ENCODE data around the gene CD53. TPM values are rescaled to one million over a fixed set of nuclear protein-coding genes. Genes with fewer than 3 reads are reported as not detected.
A peak's percentile ranks its signal among the peaks of the same experiment; 100 is the strongest.

Gene CD53
- total and polyA plus RNA-seq, 9 of the 15 experiments (the other 6 are each of a cell fraction or from before 2014, with no cell fraction given): 63.5 to 220 (median 131) TPM

DNA sequence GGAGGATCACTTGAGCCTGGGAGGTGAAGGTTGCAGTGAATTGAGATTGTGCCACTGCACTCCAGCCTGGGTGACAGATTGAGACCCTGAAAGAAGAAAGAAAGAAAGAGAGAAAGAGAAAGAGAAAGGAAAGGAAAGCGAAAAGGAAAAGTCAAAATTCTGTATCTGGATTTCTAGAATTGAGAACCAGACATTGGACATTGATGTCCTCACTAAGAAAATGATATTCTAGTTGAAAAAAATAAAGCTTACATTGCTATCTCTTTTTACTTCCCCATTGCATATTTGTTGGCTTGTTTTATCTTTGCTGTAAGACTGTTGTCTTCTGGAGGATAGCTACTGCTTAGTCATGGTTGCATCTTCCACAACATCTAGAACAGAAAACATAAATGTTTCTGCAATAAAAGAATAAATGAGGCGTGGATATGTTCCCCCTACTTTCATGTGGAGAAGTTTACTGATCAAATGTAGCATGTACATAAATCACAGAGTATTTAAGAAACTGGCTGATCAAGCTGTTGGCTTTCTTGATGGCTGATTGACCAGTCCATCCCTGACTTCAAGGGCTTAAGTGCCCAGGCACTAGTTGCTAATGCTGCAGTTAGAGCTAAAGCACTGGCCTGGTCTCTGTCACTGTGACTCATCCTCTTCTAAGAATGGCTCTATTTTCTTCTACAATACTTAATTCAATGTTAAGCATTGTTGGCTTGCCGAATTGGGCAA is 17.7 kb downstream of the CD53 start (continued):
- TF ChIP-seq, protein P1, sequence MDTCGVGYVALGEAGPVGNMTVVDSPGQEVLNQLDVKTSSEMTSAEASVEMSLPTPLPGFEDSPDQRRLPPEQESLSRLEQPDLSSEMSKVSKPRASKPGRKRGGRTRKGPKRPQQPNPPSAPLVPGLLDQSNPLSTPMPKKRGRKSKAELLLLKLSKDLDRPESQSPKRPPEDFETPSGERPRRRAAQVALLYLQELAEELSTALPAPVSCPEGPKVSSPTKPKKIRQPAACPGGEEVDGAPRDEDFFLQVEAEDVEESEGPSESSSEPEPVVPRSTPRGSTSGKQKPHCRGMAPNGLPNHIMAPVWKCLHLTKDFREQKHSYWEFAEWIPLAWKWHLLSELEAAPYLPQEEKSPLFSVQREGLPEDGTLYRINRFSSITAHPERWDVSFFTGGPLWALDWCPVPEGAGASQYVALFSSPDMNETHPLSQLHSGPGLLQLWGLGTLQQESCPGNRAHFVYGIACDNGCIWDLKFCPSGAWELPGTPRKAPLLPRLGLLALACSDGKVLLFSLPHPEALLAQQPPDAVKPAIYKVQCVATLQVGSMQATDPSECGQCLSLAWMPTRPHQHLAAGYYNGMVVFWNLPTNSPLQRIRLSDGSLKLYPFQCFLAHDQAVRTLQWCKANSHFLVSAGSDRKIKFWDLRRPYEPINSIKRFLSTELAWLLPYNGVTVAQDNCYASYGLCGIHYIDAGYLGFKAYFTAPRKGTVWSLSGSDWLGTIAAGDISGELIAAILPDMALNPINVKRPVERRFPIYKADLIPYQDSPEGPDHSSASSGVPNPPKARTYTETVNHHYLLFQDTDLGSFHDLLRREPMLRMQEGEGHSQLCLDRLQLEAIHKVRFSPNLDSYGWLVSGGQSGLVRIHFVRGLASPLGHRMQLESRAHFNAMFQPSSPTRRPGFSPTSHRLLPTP (IDR thresholded peaks at IDR 0.05; ENCODE audit: borderline replicate concordance, extremely low read depth, insufficient read length): no peak
- TF ChIP-seq, protein P2, sequence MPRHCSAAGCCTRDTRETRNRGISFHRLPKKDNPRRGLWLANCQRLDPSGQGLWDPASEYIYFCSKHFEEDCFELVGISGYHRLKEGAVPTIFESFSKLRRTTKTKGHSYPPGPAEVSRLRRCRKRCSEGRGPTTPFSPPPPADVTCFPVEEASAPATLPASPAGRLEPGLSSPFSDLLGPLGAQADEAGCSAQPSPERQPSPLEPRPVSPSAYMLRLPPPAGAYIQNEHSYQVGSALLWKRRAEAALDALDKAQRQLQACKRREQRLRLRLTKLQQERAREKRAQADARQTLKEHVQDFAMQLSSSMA (CRISPR knock-in tag; IDR thresholded peaks at IDR 0.05): no peak
- TF ChIP-seq EGR1 (conservative IDR thresholded peaks at IDR 0.05) (no peak), NUFIP1 (IDR thresholded peaks at IDR 0.05; ENCODE audit: partially characterized antibody) (no peak), OTX1 (CRISPR knock-in tag; IDR thresholded peaks at IDR 0.05) (peak; percentile 55; the same call in 1 of the 2 replicates), CREM (IDR thresholded peaks at IDR 0.05; ENCODE audit: low read depth) (peak; percentile 4; the same call in 1 of the 2 replicates), JUN (IDR thresholded peaks at IDR 0.05; ENCODE audit: borderline replicate concordance, low read depth, low read length) (0 out of 2 replicates have a peak, but pooled peaks have one; percentile 2), JUN (CRISPR knock-in tag; IDR thresholded peaks at IDR 0.05; ENCODE audit: borderline replicate concordance) (no peak), ZBED1 (IDR thresholded peaks at IDR 0.05) (no peak), SMAD1 (IDR thresholded peaks at IDR 0.05; ENCODE audit: low read depth, low read length, partially characterized antibody) (no peak), IFI16 (CRISPR knock-in tag; IDR thresholded peaks at IDR 0.05) (no peak), ZNF57 (CRISPR knock-in tag; IDR thresholded peaks at IDR 0.05) (no peak), FOXP1 (CRISPR knock-in tag; IDR thresholded peaks at IDR 0.05) (no peak), CCNT2 (IDR thresholded peaks at IDR 0.05; ENCODE audit: borderline replicate concordance, extremely low read depth, insufficient read length, low read depth, low read length) (no peak), MYBL2 (IDR thresholded peaks at IDR 0.05; ENCODE audit: low read depth) (no peak), MYBL2 (CRISPR knock-in tag; IDR thresholded peaks at IDR 0.05; ENCODE audit: borderline replicate concordance) (no peak), MTA1 (IDR thresholded peaks at IDR 0.05; ENCODE audit: borderline replicate concordance) (no peak)
- TF ChIP-seq, protein P3, sequence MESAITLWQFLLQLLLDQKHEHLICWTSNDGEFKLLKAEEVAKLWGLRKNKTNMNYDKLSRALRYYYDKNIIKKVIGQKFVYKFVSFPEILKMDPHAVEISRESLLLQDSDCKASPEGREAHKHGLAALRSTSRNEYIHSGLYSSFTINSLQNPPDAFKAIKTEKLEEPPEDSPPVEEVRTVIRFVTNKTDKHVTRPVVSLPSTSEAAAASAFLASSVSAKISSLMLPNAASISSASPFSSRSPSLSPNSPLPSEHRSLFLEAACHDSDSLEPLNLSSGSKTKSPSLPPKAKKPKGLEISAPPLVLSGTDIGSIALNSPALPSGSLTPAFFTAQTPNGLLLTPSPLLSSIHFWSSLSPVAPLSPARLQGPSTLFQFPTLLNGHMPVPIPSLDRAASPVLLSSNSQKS (CRISPR knock-in tag; IDR thresholded peaks at IDR 0.05): no peak
- TF ChIP-seq, protein P4, sequence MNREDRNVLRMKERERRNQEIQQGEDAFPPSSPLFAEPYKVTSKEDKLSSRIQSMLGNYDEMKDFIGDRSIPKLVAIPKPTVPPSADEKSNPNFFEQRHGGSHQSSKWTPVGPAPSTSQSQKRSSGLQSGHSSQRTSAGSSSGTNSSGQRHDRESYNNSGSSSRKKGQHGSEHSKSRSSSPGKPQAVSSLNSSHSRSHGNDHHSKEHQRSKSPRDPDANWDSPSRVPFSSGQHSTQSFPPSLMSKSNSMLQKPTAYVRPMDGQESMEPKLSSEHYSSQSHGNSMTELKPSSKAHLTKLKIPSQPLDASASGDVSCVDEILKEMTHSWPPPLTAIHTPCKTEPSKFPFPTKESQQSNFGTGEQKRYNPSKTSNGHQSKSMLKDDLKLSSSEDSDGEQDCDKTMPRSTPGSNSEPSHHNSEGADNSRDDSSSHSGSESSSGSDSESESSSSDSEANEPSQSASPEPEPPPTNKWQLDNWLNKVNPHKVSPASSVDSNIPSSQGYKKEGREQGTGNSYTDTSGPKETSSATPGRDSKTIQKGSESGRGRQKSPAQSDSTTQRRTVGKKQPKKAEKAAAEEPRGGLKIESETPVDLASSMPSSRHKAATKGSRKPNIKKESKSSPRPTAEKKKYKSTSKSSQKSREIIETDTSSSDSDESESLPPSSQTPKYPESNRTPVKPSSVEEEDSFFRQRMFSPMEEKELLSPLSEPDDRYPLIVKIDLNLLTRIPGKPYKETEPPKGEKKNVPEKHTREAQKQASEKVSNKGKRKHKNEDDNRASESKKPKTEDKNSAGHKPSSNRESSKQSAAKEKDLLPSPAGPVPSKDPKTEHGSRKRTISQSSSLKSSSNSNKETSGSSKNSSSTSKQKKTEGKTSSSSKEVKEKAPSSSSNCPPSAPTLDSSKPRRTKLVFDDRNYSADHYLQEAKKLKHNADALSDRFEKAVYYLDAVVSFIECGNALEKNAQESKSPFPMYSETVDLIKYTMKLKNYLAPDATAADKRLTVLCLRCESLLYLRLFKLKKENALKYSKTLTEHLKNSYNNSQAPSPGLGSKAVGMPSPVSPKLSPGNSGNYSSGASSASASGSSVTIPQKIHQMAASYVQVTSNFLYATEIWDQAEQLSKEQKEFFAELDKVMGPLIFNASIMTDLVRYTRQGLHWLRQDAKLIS (CRISPR knock-in tag; IDR thresholded peaks at IDR 0.05): no peak

Measured in K562 (cell line).